ENCODE results near the gene BRPF3.

The BRPF3 gene

DNA sequence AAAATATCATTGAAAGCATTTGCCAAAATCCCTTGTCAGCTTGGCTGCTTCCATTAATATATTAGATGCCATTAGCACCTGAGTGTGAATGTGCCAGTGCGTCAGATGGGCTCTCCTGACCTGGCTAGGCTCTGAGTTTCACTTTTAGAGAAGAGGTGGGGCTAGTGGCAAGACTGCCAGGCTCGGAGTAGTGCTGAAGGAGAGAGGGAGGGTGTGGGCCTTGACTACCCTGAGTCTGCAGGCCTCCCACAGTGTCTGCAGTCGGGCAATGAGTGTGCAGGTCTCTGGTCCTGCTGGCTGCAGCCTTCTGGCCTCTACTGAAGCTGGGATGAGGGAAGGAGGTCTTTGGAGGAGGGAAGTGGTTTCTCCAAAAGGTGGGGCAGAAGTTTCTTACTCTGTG, 38.8 kb downstream of the BRPF3 start:
- DNase-seq = no peak

- no peak for DNase-seq
These were observed 39.3 kb downstream of the BRPF3 start for GRCh38 chr6:36235862-36236261.

- DNase-seq = no peak
These were observed 43.2 kb downstream of the BRPF3 start for GRCh38 chr6:36239774-36240173.

- peak; percentile 2 for DNase-seq
These were observed 45.2 kb downstream of the BRPF3 start for GRCh38 chr6:36241728-36242127.

- no peak for DNase-seq
These were observed 45.6 kb downstream of the BRPF3 start for GRCh38 chr6:36242161-36242560.

DNA sequence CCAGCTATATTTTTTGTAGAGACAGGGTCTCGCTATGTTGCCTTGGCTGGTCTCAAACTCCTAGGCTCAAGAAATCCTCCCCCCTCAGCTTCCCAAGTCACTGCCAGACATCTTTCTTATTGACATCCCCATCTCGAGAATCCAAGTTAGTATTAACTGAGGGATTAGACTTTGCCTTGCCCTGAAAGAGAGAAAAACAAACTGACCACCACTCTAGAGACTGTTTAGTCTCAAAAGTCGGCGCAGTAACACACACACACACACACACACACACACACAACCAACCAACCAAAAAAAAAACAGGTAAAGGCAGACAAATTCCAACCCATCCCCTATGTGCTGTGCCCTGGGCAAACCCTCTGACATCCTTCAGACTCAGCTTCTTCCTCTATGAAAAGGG, 46.1 kb downstream of the BRPF3 start:
- DNase-seq = no peak

GRCh38 chr6:36243562-36244212, 47.1 kb downstream of the BRPF3 start:
- no peak for DNase-seq

DNA sequence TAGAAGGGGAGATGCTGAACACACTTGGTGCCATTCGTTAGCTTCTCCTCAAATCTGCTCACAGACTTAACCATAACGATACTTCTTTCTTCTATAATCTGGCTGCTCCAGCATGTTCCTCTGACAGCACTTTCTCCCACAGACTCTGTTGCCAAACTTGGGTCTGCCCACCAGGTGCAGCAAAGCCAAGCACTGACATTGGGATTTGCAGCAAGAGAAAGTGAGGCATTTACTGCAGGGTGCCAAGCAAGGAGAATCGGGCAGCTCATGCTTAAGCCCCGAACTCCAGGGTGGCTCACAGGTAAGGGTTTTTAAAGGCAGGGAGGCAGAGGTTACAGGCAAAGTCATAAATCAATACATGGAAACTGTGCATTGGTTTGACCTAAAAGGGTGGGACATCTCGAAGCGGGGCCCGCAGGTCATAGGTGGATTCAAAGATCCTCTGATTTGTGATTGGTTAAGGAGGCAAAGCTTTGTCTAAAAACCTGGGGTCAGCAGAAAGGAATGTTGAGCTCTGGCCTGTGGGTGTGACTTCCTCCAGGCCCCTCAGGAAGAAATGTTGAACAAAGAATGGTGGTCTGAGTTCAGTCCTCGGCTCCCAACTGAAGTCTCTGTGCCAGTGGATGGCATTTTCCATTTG, 48.2 kb downstream of the BRPF3 start:
- no peak for DNase-seq

DNA sequence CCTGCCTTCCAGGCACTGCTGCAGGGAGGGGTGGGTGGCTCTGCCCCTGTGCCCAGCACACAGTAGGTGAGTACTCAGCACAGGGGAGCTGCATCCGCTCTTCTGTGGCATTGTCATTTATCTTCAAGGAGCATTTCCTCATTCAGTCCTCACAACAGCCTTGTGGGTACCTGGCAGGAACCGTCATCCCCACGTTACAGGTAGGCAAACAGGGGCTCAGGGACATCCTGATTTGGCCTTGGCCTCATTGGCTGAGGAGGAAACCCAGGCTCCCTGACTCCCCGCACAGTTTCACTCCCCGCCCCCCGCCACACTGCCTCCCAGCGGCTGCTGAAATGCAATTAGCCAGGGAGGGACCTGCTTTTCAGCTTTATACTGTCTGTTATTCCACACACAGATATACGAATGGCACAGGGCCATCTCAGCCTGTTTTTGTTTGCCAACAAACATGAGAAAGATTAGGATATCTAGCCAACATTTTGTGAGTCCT, 49.1 kb downstream of the BRPF3 start:
- no peak for DNase-seq

GRCh38 chr6:36246506-36247268, 50.1 kb downstream of the BRPF3 start:
- DNase-seq = no peak

DNA sequence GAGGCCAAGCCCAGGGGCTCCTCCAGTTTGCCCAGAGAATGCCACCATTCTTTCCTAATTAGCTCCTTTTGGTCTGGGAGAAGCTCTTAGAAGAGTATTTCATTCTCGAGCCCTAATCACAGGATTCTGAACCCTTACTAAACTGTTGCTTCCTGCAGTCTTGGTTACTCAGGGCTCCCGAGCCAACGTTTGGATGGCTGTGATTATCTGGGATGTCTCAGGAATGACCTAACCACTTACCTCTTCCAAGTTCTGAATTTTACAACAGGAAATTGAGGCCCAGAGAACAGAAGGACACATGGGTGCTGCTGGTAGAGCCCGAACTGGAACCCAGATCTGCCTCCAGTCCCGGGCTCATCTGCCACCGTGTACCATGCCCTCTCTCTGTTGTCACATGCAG, 51.1 kb downstream of the BRPF3 start:
- no peak for DNase-seq

GRCh38 chr6:36248980-36249379, 52.4 kb downstream of the BRPF3 start:
- DNase-seq = no peak

DNA sequence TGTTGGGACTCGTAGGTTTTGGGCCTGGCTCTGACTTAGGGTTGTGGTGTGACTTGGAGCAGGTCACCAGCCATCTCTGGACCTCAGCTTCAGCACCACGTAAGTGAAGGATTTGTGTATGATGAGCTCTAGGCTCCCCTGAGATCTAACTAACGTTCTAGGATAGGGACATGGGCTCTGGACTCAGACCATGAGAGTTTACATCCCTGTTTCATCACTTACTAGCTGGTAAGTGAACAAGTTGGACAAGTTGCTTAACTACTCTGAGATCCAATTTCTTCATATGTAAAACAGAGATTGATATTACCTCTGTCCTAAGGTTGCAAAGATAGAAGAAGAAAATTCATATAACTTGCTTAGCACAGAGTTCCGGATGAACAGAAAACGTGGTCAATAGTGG, 53.0 kb downstream of the BRPF3 start:
- no peak for DNase-seq

DNA sequence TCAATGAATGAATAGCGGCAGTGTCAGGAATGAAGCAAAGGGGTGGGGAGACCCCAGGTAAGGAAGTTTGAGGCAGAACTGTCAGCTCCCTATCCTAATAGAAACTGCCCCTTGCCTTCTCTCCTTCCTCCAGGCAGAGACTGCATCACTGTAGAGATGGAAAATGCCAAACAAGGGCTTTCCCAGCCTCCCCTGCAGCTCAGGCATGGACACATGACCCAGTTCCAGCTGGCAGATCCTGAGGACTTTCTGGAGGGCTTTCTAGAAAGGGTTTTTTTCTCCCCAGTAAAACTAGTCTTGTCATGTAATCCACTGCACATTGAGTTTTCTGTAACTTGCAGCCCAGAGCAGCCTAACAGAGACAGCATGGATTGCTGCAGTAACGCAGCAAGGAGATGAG, 55.5 kb downstream of the BRPF3 start:
- no peak for DNase-seq

DNA sequence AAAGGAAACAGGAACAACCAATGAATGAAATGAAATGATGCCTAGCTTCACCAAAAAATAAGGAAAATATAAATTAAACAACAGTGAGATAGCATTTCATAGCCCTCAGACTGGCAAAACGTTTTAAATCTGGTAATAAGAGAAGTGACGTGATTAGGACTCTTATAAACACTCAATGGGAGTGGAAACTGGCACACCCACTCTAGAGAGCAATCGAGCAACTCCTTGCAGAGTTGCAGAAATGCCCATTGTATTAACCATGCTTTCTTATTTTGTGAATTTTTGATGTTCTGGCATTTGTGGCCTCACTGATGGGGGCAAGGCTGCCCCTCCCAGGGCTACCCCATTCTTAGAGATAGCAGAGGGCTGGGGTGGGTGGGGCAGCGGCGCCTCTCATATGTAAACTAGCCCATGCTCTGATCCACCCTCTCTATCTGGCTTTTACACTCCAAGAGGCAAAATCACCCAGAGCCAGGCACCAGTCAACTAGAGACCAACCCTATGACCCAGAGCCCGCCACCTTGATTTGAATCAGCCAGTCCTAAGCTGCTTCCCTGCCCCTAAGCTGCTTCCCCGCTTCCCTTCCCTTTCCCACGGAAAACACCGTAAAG, 67.0 kb downstream of the BRPF3 start:
- no peak for DNase-seq

DNA sequence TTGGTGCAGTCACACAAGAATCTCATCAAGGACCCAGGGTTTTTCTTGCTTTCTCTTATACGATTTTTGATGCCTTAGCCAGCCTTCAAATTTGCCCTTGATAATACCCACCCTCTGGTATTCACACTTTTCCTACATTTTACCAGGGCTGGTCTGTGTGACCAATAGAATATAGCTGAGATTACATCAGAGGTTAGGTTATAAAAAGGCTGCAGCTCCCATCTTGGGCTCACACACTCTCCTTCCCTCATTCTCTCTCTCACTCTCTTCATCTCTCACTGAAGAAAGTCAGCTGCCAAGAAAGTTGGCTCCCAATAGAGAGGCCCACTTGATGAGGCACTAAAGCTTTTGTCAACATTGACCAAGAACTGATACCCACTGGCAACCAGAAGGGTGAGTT, 69.2 kb downstream of the BRPF3 start:
- no peak for DNase-seq

- DNase-seq = no peak
These were observed 70.5 kb downstream of the BRPF3 start for GRCh38 chr6:36266913-36267644.

DNA sequence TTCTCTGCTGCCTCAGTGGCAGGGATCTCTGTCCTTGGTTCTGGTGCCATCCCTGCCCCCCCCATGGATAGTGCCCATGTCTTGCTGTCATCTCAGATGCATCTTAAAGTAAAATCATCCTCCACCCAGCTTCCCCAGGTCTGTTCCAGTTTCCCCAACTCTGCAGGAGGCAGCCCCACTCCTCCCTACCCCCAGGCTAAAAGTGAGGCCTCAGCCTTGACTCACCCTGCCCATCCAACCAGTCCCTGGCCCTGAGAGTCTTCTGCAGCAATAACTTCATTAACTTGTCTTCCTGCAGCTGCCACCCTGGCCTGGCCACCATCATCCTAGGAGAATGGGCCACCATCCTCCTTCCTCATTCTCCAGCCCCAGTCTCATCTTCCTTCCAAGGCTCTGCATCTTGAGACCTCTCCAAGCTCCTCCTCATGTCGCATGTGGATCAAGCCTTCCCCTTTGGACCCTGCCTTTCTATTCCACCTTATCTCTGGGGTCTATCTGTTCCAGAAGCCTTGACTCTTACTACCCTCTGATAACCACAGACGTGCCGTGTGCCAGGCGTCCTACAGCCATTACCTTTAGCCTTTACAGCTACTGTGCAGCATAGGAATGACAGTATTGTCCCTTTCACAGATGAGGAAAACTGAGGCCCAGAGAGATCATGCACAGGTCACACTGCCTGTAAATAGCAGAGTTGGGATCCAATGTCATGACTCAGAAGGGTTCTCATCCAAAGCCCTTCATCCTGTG, 71.4 kb downstream of the BRPF3 start:
- no peak for DNase-seq

GRCh38 chr6:36268478-36269275, 72.1 kb downstream of the BRPF3 start:
- DNase-seq = no peak

DNA sequence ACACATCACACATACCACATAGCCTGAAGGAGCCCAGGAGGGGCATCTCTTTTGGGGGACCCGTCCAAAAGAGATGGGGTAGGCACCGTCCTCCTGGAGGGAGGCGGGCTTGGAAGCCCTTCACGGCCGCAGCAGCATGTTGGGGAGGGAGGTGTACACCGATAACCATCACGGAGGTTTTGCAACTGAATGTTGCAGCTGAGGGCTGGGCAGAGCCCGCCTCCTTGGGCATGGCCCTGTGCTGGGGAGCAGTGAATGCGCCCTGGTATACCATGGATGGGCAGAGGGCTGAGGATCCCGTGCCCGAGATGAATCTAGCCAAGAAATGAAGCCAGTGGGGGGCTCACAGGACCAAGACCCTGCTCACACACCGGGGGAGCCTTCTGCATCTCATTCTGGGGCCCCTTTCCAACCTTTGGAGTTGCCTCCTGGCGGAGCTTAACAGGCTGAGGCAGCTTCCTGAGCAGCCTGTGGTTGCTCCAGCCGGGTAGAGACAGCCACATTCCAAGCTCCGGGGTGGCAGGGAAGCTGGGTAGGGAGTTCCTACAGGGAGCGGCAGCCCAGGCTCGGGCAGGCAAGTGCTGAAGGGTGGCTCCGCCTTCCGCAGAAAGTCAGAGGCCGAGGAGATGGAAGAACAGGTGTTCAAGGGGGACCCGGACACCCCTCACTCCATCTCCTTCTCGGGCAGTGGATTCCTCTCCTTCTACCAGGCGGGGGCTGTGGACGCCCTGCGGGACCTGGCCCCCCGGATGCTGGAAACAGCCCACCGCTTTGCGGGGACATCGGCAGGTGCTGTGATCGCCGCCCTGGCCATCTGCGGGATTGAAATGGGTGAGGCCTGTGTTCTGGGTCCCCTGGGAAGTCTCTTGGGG, 73.5 kb downstream of the BRPF3 start, which contains the start of gene PNPLA1:
PNPLA1 (plus strand) TSS at position 227 of the 872 bp plus-strand sequence; CDS start at position 627, 400 bp downstream.
- DNase-seq = no peak
